HL-60 (cell line): ENCODE data around the gene VPS13D.

Source experiments
- DNase-seq, 2 experiments: peaks; one replicate each; pipeline ENCODE4 v3.0.0-alpha.2; 2010 to 2020; ENCODE audit warnings: low read depth in 1 of 2, low spot score in 1 of 2
- H3K27ac ChIP-seq: fragments of 250-450 bp; sonication (Bioruptor Pico); replicated peaks from 2 replicates; pipeline ENCODE4 v1.5.1; 2020; ENCODE audit warnings: mild to moderate bottlenecking, moderate library complexity
- H3K27me3 ChIP-seq: fragments of 250-450 bp; sonication (Bioruptor Pico); 2 replicates; pipeline ENCODE4 v1.5.1; 2021; ENCODE audit warnings: mild to moderate bottlenecking, moderate library complexity; ENCODE audit not compliant: insufficient read depth, poor library complexity, severe bottlenecking
- H3K4me3 ChIP-seq: replicated peaks from 2 replicates; pipeline ENCODE4 v1.5.1; 2011; ENCODE audit warnings: mild to moderate bottlenecking, control low read depth, low read length; ENCODE audit not compliant: insufficient read depth
- CTCF ChIP-seq: IDR thresholded peaks from one replicate; pipeline ENCODE4 v1.5.1; 2011; ENCODE audit warnings: low read length, control low read depth, inconsistent platforms; ENCODE audit not compliant: insufficient read depth
- GABPA ChIP-seq: IDR thresholded peaks from 2 replicates; pipeline ENCODE4 v1.6.1; 2012; ENCODE audit warnings: low read depth
- POLR2AphosphoS5 ChIP-seq: IDR thresholded peaks from 2 replicates; pipeline ENCODE4 v1.6.1; 2012; ENCODE audit warnings: low read depth
- REST ChIP-seq: IDR thresholded peaks from 2 replicates; pipeline ENCODE4 v1.6.1; 2012; ENCODE audit warnings: low read depth; ENCODE audit not compliant: insufficient replicate concordance
- SPI1 ChIP-seq: IDR thresholded peaks from 2 replicates; pipeline ENCODE4 v1.6.1; 2012; ENCODE audit warnings: low read depth, mild to moderate bottlenecking, borderline replicate concordance

Gene VPS13D

DNA sequence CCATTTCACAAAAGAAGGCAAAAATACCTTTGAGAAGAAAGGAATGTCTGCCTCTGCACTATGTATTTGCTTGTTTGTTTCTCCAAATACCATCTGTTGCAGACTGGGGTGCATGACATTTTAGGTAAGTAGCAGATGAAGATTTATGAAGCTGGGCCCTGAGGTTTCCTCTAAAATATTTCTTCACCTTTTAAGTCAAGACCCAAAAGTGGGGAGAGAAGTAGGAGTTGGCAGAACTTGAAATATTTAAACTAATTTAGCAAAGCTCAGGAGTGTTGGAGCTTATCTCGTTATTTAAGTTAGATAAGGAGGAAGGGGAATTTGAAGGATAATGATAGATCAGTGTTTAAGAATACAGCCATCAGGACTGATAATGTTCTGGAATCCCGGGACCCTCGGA is 235.3 kb downstream of the VPS13D start:
- TF ChIP-seq CTCF (no peak), SPI1 (no peak), REST (no peak), POLR2AphosphoS5 (no peak), GABPA (no peak)
- Histone ChIP-seq H3K27me3 (no peaks in the 10 kb centered on the region), H3K27ac (no peak overlapping the region), H3K4me3 (no peak overlapping the region)
- no peak for DNase-seq

- TF ChIP-seq CTCF, result no peak
- no peak for TF ChIP-seq SPI1
- no peak for TF ChIP-seq REST
- TF ChIP-seq POLR2AphosphoS5, result no peak
- no peak for TF ChIP-seq GABPA
- Histone ChIP-seq H3K27ac (no peak overlapping the region), H3K4me3 (no peak overlapping the region), H3K27me3 (no peaks in the 10 kb centered on the region)
- no peak for DNase-seq
Measured at GRCh38 chr1:12466816-12467215, 237.0 kb downstream of the VPS13D start.

DNA sequence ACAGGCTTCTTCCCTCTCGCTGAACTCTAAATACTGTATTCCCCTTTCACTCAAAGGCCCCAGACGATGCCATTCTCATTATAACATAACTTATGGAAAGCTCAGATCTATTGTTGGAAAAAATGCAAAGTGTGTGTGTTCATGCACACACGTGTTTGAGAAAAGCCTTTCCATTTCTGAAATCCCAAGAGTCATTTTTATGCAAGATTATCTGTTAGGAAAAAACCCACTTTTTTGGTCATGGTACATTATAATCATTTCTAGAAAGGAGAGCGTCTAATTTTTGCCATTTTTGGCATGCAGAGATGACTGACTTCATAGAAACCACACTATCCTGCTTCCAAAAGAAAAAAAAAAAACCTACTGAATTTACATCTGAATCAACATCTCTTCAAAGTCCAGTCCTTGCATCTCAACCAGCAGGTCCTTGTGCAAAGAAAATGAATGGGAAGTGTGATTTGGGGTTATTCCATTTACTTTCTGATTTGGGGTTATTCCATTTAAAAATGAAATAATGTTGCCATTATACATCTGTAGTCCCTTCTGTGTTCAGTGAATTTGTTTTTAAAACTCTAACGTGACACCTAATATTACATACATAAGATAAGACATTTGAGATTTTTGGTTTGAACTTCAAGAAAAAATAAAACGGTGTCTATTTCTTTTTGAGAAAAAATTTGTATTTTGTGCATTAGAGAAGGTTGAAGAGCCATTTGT is 237.9 kb downstream of the VPS13D start:
- no peak for TF ChIP-seq CTCF
- TF ChIP-seq SPI1, result no peak
- TF ChIP-seq REST, result no peak
- no peak for TF ChIP-seq POLR2AphosphoS5
- TF ChIP-seq GABPA, result no peak
- H3K27ac ChIP-seq, result no peak overlapping the region
- H3K27me3 ChIP-seq, result no peaks in the 10 kb centered on the region
- no peak for DNase-seq
- H3K4me3 ChIP-seq, result no peak overlapping the region
